ENCODE data around the gene CYB561D2. TPM values are rescaled to one million over a fixed set of nuclear protein-coding genes. Genes with fewer than 3 reads are reported as not detected.

Gene CYB561D2
- total RNA-seq, 1 donor: 57.6 TPM

GRCh38 chr3:50323092-50323600, 27.5 kb upstream of the CYB561D2 start:
- no peak for DNase-seq (ENCODE audit: low read depth in 2 of 3, low spot score in 2 of 3)

GRCh38 chr3:50323614-50324199, 27.0 kb upstream of the CYB561D2 start:
- no peak for DNase-seq (ENCODE audit: low read depth in 2 of 3, low spot score in 2 of 3)

- DNase-seq (ENCODE audit: low read depth in 2 of 3, low spot score in 2 of 3): peak in 2 of 3 donors; percentile 75 to 78
These were observed 26.1 kb upstream of the CYB561D2 start for GRCh38 chr3:50324351-50325112.

- DNase-seq (ENCODE audit: low read depth in 2 of 3, low spot score in 2 of 3): no peak
These were observed 25.6 kb upstream of the CYB561D2 start for GRCh38 chr3:50325113-50325480.

- DNase-seq (ENCODE audit: low read depth in 2 of 3, low spot score in 2 of 3): no peak
These were observed 25.0 kb upstream of the CYB561D2 start for GRCh38 chr3:50325497-50326181.

- no peak for DNase-seq (ENCODE audit: low read depth in 2 of 3, low spot score in 2 of 3)
These were observed 24.5 kb upstream of the CYB561D2 start for GRCh38 chr3:50326182-50326541.

GRCh38 chr3:50327129-50327528, 23.5 kb upstream of the CYB561D2 start:
- DNase-seq (ENCODE audit: low read depth in 2 of 3, low spot score in 2 of 3): no peak

- DNase-seq (ENCODE audit: low read depth in 2 of 3, low spot score in 2 of 3): peak; percentile 88 to 98 (median 96)
These were observed 22.5 kb upstream of the CYB561D2 start, which contains the start of gene TUSC2 for GRCh38 chr3:50327943-50328691. Gene TUSC2 (minus strand): TSS chr3:50328223. CDS start chr3:50328099, 124 bp downstream.

- no peak for DNase-seq (ENCODE audit: low read depth in 2 of 3, low spot score in 2 of 3)
These were observed 20.3 kb upstream of the CYB561D2 start for GRCh38 chr3:50330330-50330729.

GRCh38 chr3:50331364-50331907, 19.2 kb upstream of the CYB561D2 start:
- DNase-seq (ENCODE audit: low read depth in 2 of 3, low spot score in 2 of 3): no peak

GRCh38 chr3:50333744-50334328, 16.8 kb upstream of the CYB561D2 start:
- no peak for DNase-seq (ENCODE audit: low read depth in 2 of 3, low spot score in 2 of 3)

- DNase-seq (ENCODE audit: low read depth in 2 of 3, low spot score in 2 of 3): no peak
These were observed 16.2 kb upstream of the CYB561D2 start for GRCh38 chr3:50334339-50335075.

GRCh38 chr3:50336452-50337174, 14.0 kb upstream of the CYB561D2 start:
- DNase-seq (ENCODE audit: low read depth in 2 of 3, low spot score in 2 of 3): no peak

GRCh38 chr3:50337175-50337861, 13.3 kb upstream of the CYB561D2 start:
- DNase-seq (ENCODE audit: low read depth in 2 of 3, low spot score in 2 of 3): peak; percentile 84 to 98 (median 98)

GRCh38 chr3:50338965-50339364, 11.7 kb upstream of the CYB561D2 start:
- DNase-seq (ENCODE audit: low read depth in 2 of 3, low spot score in 2 of 3): peak in 1 of 3 donors; percentile 61

- DNase-seq (ENCODE audit: low read depth in 2 of 3, low spot score in 2 of 3): no peak
These were observed 11.0 kb upstream of the CYB561D2 start for GRCh38 chr3:50339485-50340146.

GRCh38 chr3:50340147-50340447, 10.6 kb upstream of the CYB561D2 start:
- no peak for DNase-seq (ENCODE audit: low read depth in 2 of 3, low spot score in 2 of 3)

All from hematopoietic multipotent progenitor cell (in vitro differentiated cells).